ENCODE data around the gene SNCAIP. TPM values are rescaled to one million over a fixed set of nuclear protein-coding genes. Genes with fewer than 3 reads are reported as not detected.

Gene SNCAIP
- polyA plus RNA-seq, 6 donors from 2014 or later, result not detected

DNA sequence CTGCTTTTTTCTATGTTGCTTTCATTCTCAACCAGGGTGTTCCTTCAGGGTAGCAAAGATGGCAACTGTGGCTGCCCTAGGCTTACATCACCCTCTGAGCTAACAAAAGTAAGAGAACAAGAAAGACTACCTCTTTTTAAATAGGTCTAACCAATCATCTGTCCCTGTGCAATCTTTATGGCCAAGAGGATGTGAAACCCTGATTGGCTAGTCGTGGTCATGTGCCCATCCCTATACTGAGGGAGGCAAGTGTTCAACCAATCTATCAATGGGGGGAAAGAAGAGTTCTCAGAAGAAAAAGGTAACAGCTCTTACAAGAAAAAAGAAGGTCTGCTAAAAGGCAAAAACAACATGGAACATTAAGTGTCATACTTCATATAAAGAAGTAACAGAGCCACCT is 11.7 kb upstream of the SNCAIP start:
- ATAC-seq (ENCODE audit: low read depth in 2 of 2), result no peak
- Mint-ChIP-seq H3K36me3 (no peaks in the 10 kb centered on the region), H3K27ac (no peak overlapping the region), H3K4me1 (no peaks in the 10 kb centered on the region), H3K9me3 (peaks cover 0 to 3% (median 0%) of the 10 kb centered on the region in 7 donors), H3K4me3 (no peak overlapping the region), H3K27me3 (peaks cover 8 to 14% (median 10%) of the 10 kb centered on the region in 3 donors)
- DNase-seq, result no peak

GRCh38 chr5:122301016-122301415 is 11.0 kb upstream of the SNCAIP start:
- Mint-ChIP-seq H3K27ac (no peak overlapping the region), H3K4me1 (no peaks in the 10 kb centered on the region), H3K36me3 (no peaks in the 10 kb centered on the region), H3K9me3 (peaks cover 0 to 3% (median 0%) of the 10 kb centered on the region in 7 donors), H3K27me3 (peaks cover 8 to 16% (median 14%) of the 10 kb centered on the region in 3 donors), H3K4me3 (no peak overlapping the region)
- DNase-seq (no peak), ATAC-seq (ENCODE audit: low read depth in 2 of 2) (no peak)

- Mint-ChIP-seq H3K4me1 (no peaks in the 10 kb centered on the region), H3K27me3 (peaks cover 14 to 40% (median 31%) of the 10 kb centered on the region in 3 donors), H3K36me3 (no peaks in the 10 kb centered on the region), H3K9me3 (peaks cover 0 to 11% (median 4%) of the 10 kb centered on the region in 7 donors), H3K27ac (no peak overlapping the region), H3K4me3 (no peak overlapping the region)
- ATAC-seq (ENCODE audit: low read depth in 2 of 2) (no peak), DNase-seq (no peak)
These were observed 7.4 kb upstream of the SNCAIP start for GRCh38 chr5:122304471-122305215.

DNA sequence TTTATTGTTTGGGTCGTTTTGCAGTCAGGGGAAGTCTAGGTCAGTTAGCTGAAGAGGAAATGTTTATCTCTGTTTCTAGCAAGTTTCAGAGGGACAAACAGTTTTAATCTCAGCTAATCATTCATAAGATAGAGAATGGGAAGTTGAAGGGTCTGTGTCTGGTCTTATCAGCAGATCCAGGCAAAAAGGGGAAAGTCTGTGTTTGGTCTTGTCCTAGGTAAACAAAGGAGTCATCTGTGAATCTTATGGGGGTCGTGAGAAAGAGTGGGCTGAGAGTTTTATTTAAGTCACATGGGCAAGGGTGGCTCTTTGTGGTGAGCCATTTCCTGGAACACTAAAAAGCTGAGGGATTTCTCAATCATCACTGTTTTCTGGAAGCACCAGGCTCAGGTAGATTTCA is 5.6 kb upstream of the SNCAIP start:
- H3K4me1 Mint-ChIP-seq, result peaks cover 0 to 9% (median 1%) of the 10 kb centered on the region in 3 donors
- no peak for DNase-seq
- peaks cover 0 to 10% (median 4%) of the 10 kb centered on the region in 7 donors for H3K9me3 Mint-ChIP-seq
- H3K27ac Mint-ChIP-seq, result no peak overlapping the region
- H3K4me3 Mint-ChIP-seq, result no peak overlapping the region
- no peak for ATAC-seq (ENCODE audit: low read depth in 2 of 2)
- H3K27me3 Mint-ChIP-seq, result peaks cover 31 to 52% (median 49%) of the 10 kb centered on the region in 3 donors
- H3K36me3 Mint-ChIP-seq, result no peaks in the 10 kb centered on the region

DNA sequence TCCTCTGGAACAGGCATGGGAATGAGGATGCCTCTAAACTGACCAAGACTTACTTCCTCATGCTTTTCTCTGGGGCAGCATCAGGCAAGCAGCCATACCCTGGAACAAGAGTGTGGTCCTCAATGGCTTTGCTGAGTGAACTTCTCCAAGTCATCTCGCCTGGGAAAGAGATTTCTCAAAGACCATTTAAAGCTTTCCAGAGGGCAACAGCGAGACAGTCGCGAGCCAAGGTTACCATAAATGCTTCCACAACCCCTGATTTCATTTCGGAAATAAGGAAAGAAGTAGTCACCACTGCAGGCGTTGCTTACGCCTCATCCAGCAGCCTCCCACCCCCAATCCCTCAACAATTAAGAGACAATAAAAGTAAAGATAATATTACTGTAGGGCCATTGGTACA is 1.1 kb upstream of the SNCAIP start:
- DNase-seq, result no peak
- peaks cover 0 to 10% (median 4%) of the 10 kb centered on the region in 7 donors for H3K9me3 Mint-ChIP-seq
- H3K4me3 Mint-ChIP-seq, result peak overlapping the region in 4 of 8 donors; percentile 40 to 88 (median 62)
- peaks cover 8 to 22% (median 13%) of the 10 kb centered on the region in 3 donors for H3K4me1 Mint-ChIP-seq
- no peaks in the 10 kb centered on the region for H3K36me3 Mint-ChIP-seq
- H3K27me3 Mint-ChIP-seq, result peaks cover 57 to 80% (median 76%) of the 10 kb centered on the region in 3 donors
- H3K27ac Mint-ChIP-seq, result no peak overlapping the region
- ATAC-seq (ENCODE audit: low read depth in 2 of 2), result no peak

DNA sequence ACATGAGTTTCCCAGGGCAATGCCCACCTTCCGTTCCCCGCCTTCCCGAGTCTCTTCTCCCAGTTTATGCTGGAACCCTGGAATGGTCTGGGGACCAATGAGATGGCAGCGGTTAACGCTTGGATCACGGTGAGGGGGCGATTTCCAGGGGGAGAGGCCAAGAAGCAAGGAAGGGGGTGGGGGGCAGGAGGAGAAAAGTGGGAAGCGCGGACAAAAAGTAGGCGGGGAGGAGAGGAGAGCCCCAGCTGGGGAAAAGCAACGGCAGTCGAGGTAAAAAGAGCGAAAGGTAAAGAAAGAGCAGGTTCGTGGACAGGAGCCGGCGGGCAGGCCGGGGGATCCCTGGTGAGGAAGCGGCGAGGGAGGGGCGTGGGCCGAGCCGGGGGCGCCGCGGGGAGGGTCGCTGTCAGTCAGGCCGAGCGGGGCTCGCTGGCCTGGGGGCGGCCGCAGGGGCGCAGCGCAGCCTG is 508 bp upstream of the SNCAIP start:
- DNase-seq (no peak), ATAC-seq (ENCODE audit: low read depth in 2 of 2) (no peak)
- no peak overlapping the region for H3K27ac Mint-ChIP-seq
- H3K27me3 Mint-ChIP-seq, result peaks cover 52 to 81% (median 76%) of the 10 kb centered on the region in 3 donors
- H3K4me1 Mint-ChIP-seq, result peaks cover 8 to 22% (median 13%) of the 10 kb centered on the region in 3 donors
- H3K36me3 Mint-ChIP-seq, result no peaks in the 10 kb centered on the region
- H3K9me3 Mint-ChIP-seq, result peaks cover 0 to 5% (median 2%) of the 10 kb centered on the region in 7 donors
- H3K4me3 Mint-ChIP-seq, result peak overlapping the region in 6 of 8 donors; percentile 12 to 88 (median 57)

GRCh38 chr5:122312591-122313406 is 762 bp downstream of the SNCAIP start:
- Mint-ChIP-seq H3K4me3 (peak overlapping the region; percentile 28 to 77 (median 60)), H3K9me3 (peaks cover 0 to 5% (median 2%) of the 10 kb centered on the region in 7 donors), H3K4me1 (peaks cover 8 to 22% (median 13%) of the 10 kb centered on the region in 3 donors), H3K27ac (peak overlapping the region in 1 of 6 donors; percentile 29), H3K27me3 (peaks cover 60 to 77% (median 68%) of the 10 kb centered on the region in 3 donors), H3K36me3 (no peaks in the 10 kb centered on the region)
- ATAC-seq (ENCODE audit: low read depth in 2 of 2), result no peak
- DNase-seq, result no peak

- no peak for DNase-seq
- H3K27ac Mint-ChIP-seq, result no peak overlapping the region
- no peak overlapping the region for H3K4me3 Mint-ChIP-seq
- H3K9me3 Mint-ChIP-seq, result peaks cover 0 to 5% (median 0%) of the 10 kb centered on the region in 7 donors
- no peak for ATAC-seq (ENCODE audit: low read depth in 2 of 2)
- H3K4me1 Mint-ChIP-seq, result peaks cover 8 to 22% (median 13%) of the 10 kb centered on the region in 3 donors
- H3K27me3 Mint-ChIP-seq, result peaks cover 63 to 77% (median 66%) of the 10 kb centered on the region in 3 donors
- no peaks in the 10 kb centered on the region for H3K36me3 Mint-ChIP-seq
These were observed 2.0 kb downstream of the SNCAIP start for GRCh38 chr5:122314036-122314435.

DNA sequence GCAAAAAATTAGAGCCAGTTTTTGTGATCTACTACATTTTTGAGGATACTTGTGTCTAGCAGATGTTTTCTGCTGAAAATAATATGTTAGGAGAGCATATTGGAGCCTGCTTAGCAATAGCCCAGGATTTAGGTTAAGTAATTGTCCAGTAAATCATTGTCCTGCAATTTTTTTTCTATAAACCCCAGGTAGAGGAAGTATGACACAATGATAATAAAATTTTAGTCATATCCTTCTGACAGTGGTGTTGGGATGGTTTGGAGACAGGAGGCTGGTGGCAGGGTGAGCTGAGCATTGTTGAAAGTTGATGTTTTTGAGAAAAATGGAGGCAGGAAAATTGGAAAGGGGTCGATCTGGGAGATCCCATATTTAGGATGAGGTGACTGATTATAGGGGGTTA is 3.5 kb downstream of the SNCAIP start:
- Mint-ChIP-seq H3K4me3 (no peak overlapping the region), H3K36me3 (no peaks in the 10 kb centered on the region), H3K4me1 (peaks cover 8 to 22% (median 13%) of the 10 kb centered on the region in 3 donors), H3K9me3 (peaks cover 0 to 5% (median 0%) of the 10 kb centered on the region in 7 donors), H3K27me3 (peaks cover 51 to 63% (median 52%) of the 10 kb centered on the region in 3 donors), H3K27ac (no peak overlapping the region)
- DNase-seq, result no peak
- no peak for ATAC-seq (ENCODE audit: low read depth in 2 of 2)

- no peaks in the 10 kb centered on the region for H3K9me3 Mint-ChIP-seq
- no peak overlapping the region for H3K4me3 Mint-ChIP-seq
- peaks cover 4 to 13% (median 12%) of the 10 kb centered on the region in 3 donors for H3K4me1 Mint-ChIP-seq
- ATAC-seq (ENCODE audit: low read depth in 2 of 2), result no peak
- no peaks in the 10 kb centered on the region for H3K36me3 Mint-ChIP-seq
- peaks cover 47 to 55% (median 48%) of the 10 kb centered on the region in 3 donors for H3K27me3 Mint-ChIP-seq
- H3K27ac Mint-ChIP-seq, result no peak overlapping the region
- no peak for DNase-seq
These were observed 4.6 kb downstream of the SNCAIP start for GRCh38 chr5:122316656-122317055.

DNA sequence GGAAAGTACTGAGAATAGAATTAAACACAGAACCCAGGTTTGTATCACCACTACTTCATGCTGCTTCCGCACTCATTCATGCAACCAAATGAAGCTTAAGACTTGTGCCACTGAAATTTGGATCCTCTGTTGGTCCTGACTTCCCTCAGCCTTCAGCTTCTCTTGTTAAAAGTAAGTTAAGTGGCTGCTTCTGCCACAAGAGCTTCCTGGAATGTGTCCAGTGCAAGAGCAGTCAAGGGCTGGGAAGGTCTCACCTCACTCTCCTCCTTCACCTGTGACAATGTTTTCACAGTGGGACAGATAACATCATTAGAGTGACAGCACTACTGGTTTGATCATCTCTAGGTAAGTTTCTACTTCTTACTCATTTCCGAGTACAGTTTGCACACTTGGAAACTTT is 7.9 kb downstream of the SNCAIP start:
- H3K27ac Mint-ChIP-seq, result no peak overlapping the region
- peaks cover 25 to 35% (median 25%) of the 10 kb centered on the region in 3 donors for H3K27me3 Mint-ChIP-seq
- ATAC-seq (ENCODE audit: low read depth in 2 of 2) (no peak), DNase-seq (no peak)
- no peaks in the 10 kb centered on the region for H3K9me3 Mint-ChIP-seq
- H3K4me1 Mint-ChIP-seq, result no peaks in the 10 kb centered on the region
- H3K36me3 Mint-ChIP-seq, result no peaks in the 10 kb centered on the region
- no peak overlapping the region for H3K4me3 Mint-ChIP-seq

DNA sequence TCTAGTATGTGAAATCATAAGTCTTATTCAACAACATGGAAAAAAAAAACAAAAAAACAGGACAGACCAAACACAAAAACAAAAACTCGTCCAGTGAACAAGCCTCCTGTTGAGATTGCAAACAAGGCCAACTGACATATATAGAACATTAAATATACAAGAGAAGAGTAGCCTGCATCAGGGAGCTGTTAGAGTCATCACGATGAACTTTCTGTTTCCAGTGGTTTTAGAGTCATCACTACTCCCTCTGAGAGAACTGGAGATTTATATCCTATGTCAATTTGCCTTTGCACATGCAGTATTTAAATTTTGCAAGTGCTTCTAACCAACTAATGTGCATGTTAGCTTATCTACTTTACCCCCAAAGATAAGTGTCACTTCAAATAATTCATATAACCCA is 9.9 kb downstream of the SNCAIP start:
- Mint-ChIP-seq H3K9me3 (peaks cover 0 to 3% (median 0%) of the 10 kb centered on the region in 7 donors), H3K27me3 (peaks cover 8 to 18% (median 18%) of the 10 kb centered on the region in 3 donors), H3K4me1 (no peaks in the 10 kb centered on the region), H3K27ac (no peak overlapping the region), H3K4me3 (no peak overlapping the region), H3K36me3 (no peaks in the 10 kb centered on the region)
- no peak for DNase-seq
- no peak for ATAC-seq (ENCODE audit: low read depth in 2 of 2)

GRCh38 chr5:122322801-122323548 is 10.9 kb downstream of the SNCAIP start:
- Mint-ChIP-seq H3K9me3 (peaks cover 0 to 12% (median 4%) of the 10 kb centered on the region in 7 donors), H3K36me3 (no peaks in the 10 kb centered on the region), H3K4me1 (no peaks in the 10 kb centered on the region), H3K4me3 (no peak overlapping the region), H3K27ac (no peak overlapping the region), H3K27me3 (peaks cover 8 to 14% (median 9%) of the 10 kb centered on the region in 3 donors)
- DNase-seq, result no peak
- ATAC-seq (ENCODE audit: low read depth in 2 of 2), result no peak

Data from naive B cell (primary cell).